ENCODE measurements around the gene DIS3L2. TPM values are rescaled to one million over a fixed set of nuclear protein-coding genes. Genes with fewer than 3 reads are reported as not detected.
A peak's percentile ranks its signal among the peaks of the same experiment; 100 is the strongest.

The DIS3L2 gene
- total RNA-seq, 1 donor from 2014 or later = 53.6 TPM

DNA sequence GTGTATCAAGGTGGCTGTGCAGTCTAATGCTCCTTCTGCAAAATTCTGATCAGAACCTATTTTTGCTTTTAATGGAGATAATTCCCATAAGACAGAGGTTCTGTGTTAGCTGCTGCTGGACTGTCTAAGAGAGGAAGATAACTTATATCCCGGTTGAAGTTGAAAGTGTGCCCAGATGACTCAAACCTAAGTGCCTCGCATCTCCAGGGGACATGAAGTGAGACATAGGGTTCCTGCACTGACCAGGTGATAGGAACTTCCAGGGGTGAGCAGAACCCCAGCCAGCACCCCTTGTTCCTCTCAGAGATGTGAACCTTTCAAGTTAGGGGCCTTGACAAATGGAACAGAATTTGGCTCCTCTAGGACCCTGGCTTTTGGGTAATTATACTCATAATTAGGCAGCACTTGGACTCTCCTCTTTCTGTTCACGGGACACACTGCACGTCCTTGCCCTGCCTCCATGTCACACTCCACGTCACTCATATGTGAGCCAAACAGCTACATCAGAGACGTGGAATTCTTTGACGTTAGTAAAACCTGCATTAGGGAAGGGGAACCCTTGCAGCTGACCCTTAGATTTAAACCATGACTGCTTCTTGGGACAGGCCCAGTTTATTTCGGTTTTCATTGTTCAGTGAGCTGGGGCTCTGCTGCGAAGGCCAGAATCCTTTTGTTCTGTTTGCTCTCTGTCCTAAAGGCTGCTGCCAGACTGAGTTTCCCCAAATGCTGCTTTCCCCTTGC lies 312.6 kb downstream of the DIS3L2 start:
- H3K4me1 Mint-ChIP-seq (ENCODE audit: unreplicated experiment) = peaks cover 17% of the 10 kb centered on the region
- no peak overlapping the region for H3K4me3 Mint-ChIP-seq
- no peak overlapping the region for H3K27ac Mint-ChIP-seq
- H3K36me3 Mint-ChIP-seq = peaks cover 30% of the 10 kb centered on the region
- DNase-seq (ENCODE audit: extremely low spot score, unreplicated experiment) = no peak
- no peak for TF ChIP-seq CTCF (conservative IDR thresholded peaks at IDR 0.05)
- no peaks in the 10 kb centered on the region for H3K27me3 Mint-ChIP-seq
- no peaks in the 10 kb centered on the region for H3K9me3 Mint-ChIP-seq

DNA sequence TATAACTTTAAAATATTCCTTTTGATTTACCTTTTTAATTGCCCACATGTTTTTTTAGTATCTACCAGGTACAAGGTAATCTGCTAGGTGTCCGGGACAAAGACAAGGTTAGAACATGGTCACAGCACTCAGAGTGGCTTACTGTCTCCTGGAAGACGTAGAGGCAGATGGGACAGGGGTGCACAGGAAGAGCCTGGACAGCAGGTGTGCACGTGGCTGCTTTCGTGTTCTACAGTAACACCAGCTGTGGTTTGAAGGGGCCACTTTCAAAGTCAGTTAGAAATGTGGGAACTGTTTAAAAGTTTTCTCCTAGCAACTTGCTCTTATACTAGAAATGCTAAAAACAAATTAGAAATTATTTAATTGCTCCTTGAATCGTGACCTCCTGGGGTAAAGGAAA lies 314.2 kb downstream of the DIS3L2 start:
- Mint-ChIP-seq H3K4me1 (ENCODE audit: unreplicated experiment) (peaks cover 11% of the 10 kb centered on the region), H3K36me3 (peaks cover 31% of the 10 kb centered on the region), H3K4me3 (no peak overlapping the region), H3K9me3 (peaks cover 4% of the 10 kb centered on the region), H3K27me3 (no peaks in the 10 kb centered on the region), H3K27ac (no peak overlapping the region)
- no peak for TF ChIP-seq CTCF (conservative IDR thresholded peaks at IDR 0.05)
- DNase-seq (ENCODE audit: extremely low spot score, unreplicated experiment) = no peak

- TF ChIP-seq CTCF (conservative IDR thresholded peaks at IDR 0.05) = no peak
- H3K36me3 Mint-ChIP-seq = peaks cover 33% of the 10 kb centered on the region
- H3K4me1 Mint-ChIP-seq (ENCODE audit: unreplicated experiment) = peaks cover 12% of the 10 kb centered on the region
- peaks cover 4% of the 10 kb centered on the region for H3K9me3 Mint-ChIP-seq
- DNase-seq (ENCODE audit: extremely low spot score, unreplicated experiment) = no peak
- no peaks in the 10 kb centered on the region for H3K27me3 Mint-ChIP-seq
- H3K4me3 Mint-ChIP-seq = no peak overlapping the region
- H3K27ac Mint-ChIP-seq = no peak overlapping the region
Measured at GRCh38 chr2:232276084-232276732, 314.7 kb downstream of the DIS3L2 start.

DNA sequence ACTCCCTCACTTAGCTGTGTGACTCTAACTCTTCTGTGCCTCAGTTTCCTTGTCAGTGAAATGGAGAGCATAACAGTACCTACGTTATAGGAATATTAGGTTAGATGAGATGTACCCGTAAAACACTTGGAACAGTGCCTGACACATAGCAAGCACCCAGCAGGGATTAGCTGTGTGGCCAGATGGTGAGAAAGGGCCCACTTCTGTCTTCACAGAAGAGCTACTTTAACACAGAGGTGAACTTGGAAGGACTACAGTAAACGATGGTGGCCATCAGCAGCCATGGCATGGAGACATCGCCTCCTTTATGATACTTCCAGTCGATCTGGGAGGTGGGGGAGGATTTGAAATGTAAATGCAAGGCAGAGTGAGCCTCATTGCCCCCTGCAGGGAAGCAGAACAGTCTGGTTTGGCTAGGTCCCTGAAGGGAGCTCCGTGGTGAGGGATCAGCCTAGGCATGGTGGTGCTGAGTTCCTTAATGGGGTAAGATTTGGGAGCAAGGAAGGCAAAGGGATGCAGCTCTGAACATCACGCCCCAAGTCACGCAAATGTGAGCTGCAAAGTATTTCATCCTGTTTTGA lies 315.3 kb downstream of the DIS3L2 start:
- Mint-ChIP-seq H3K27me3 (no peaks in the 10 kb centered on the region), H3K9me3 (peaks cover 4% of the 10 kb centered on the region), H3K4me3 (no peak overlapping the region), H3K36me3 (peaks cover 36% of the 10 kb centered on the region), H3K4me1 (ENCODE audit: unreplicated experiment) (peaks cover 15% of the 10 kb centered on the region), H3K27ac (peak overlapping the region; percentile 4)
- no peak for TF ChIP-seq CTCF (conservative IDR thresholded peaks at IDR 0.05)
- no peak for DNase-seq (ENCODE audit: extremely low spot score, unreplicated experiment)

- Mint-ChIP-seq H3K27me3 (no peaks in the 10 kb centered on the region), H3K4me1 (ENCODE audit: unreplicated experiment) (peaks cover 15% of the 10 kb centered on the region), H3K36me3 (peaks cover 32% of the 10 kb centered on the region), H3K9me3 (peaks cover 4% of the 10 kb centered on the region), H3K4me3 (no peak overlapping the region), H3K27ac (no peak overlapping the region)
- no peak for DNase-seq (ENCODE audit: extremely low spot score, unreplicated experiment)
- no peak for TF ChIP-seq CTCF (conservative IDR thresholded peaks at IDR 0.05)
Measured at GRCh38 chr2:232278534-232278933, 317.0 kb downstream of the DIS3L2 start.

All from type B pancreatic cell (in vitro differentiated cells).